ENCODE measurements around the gene NANP.

- TF ChIP-seq MXI1 (IDR thresholded peaks at IDR 0.05; ENCODE audit: low read depth, low read length) (no peak), POLR2A (IDR thresholded peaks at IDR 0.05; ENCODE audit: low read depth, low read length) (peak; percentile 30; the same call in 1 of the 2 replicates), CTCF (IDR thresholded peaks at IDR 0.05 in 2 of 3, conservative IDR thresholded peaks at IDR 0.05 in 1 of 3; ENCODE audit: control insufficient read depth in 2 of 3, extremely low read depth in 1 of 3, insufficient read depth in 1 of 3, low read depth in 3 of 3, low read length in 3 of 3) (no peak)
- TF ChIP-seq, protein P1, sequence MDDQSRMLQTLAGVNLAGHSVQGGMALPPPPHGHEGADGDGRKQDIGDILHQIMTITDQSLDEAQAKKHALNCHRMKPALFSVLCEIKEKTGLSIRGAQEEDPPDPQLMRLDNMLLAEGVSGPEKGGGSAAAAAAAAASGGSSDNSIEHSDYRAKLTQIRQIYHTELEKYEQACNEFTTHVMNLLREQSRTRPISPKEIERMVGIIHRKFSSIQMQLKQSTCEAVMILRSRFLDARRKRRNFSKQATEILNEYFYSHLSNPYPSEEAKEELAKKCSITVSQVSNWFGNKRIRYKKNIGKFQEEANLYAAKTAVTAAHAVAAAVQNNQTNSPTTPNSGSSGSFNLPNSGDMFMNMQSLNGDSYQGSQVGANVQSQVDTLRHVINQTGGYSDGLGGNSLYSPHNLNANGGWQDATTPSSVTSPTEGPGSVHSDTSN (IDR thresholded peaks at IDR 0.05; ENCODE audit: insufficient replicate concordance, low read depth, low read length): no peak
These were observed 38.7 kb downstream of the NANP start, which contains the start of gene NINL for GRCh38 chr20:25584905-25585704.

All from GM12878 (cell line).